LNCAP (cell line): ENCODE results near the gene MTARC2.

Source experiments
- CTCF ChIP-seq: fragments of 450-650 bp; IDR thresholded peaks from 2 replicates; pipeline ENCODE4 v1.5.1; 2017; ENCODE audit warnings: mild to moderate bottlenecking

MTARC2 gene

GRCh38 chr1:220827445-220828178 is 79.5 kb downstream of the MTARC2 start:
- TF ChIP-seq CTCF: no peak

- TF ChIP-seq CTCF: no peak
Observed at GRCh38 chr1:220828179-220828490, 80.0 kb downstream of the MTARC2 start.

- no peak for TF ChIP-seq CTCF
Observed at GRCh38 chr1:220828950-220829586, 80.9 kb downstream of the MTARC2 start.

GRCh38 chr1:220833436-220833835 is 85.3 kb downstream of the MTARC2 start:
- TF ChIP-seq CTCF: no peak
